ENCODE data around the gene XYLB.

The XYLB gene

GRCh38 chr3:38364721-38365400, 18.3 kb downstream of the XYLB start:
- no peak for DNase-seq

- DNase-seq = no peak
These were observed 19.0 kb downstream of the XYLB start for GRCh38 chr3:38365469-38366062.

- DNase-seq = no peak
These were observed 19.5 kb downstream of the XYLB start for GRCh38 chr3:38366082-38366481.

- DNase-seq = no peak
These were observed 21.2 kb downstream of the XYLB start for GRCh38 chr3:38367779-38368178.

- DNase-seq = no peak
These were observed 21.7 kb downstream of the XYLB start for GRCh38 chr3:38368238-38368637.

GRCh38 chr3:38369186-38369585, 22.6 kb downstream of the XYLB start:
- DNase-seq = no peak

- no peak for DNase-seq
These were observed 23.6 kb downstream of the XYLB start for GRCh38 chr3:38370149-38370548.

- no peak for DNase-seq
These were observed 24.3 kb downstream of the XYLB start for GRCh38 chr3:38370861-38371260.

GRCh38 chr3:38371541-38372213, 25.1 kb downstream of the XYLB start:
- no peak for DNase-seq

GRCh38 chr3:38372214-38372601, 25.6 kb downstream of the XYLB start:
- DNase-seq = no peak

- no peak for DNase-seq
These were observed 27.6 kb downstream of the XYLB start for GRCh38 chr3:38374221-38374620.

- no peak for DNase-seq
These were observed 28.5 kb downstream of the XYLB start for GRCh38 chr3:38375072-38375471.

GRCh38 chr3:38375488-38376097, 29.0 kb downstream of the XYLB start:
- DNase-seq = no peak

GRCh38 chr3:38376098-38376816, 29.7 kb downstream of the XYLB start:
- DNase-seq = no peak

- DNase-seq = no peak
These were observed 32.7 kb downstream of the XYLB start for GRCh38 chr3:38379201-38379770.

GRCh38 chr3:38382506-38383080, 36.0 kb downstream of the XYLB start:
- DNase-seq = no peak

GRCh38 chr3:38383156-38383875, 36.7 kb downstream of the XYLB start:
- DNase-seq = no peak

GRCh38 chr3:38386992-38387750, 40.6 kb downstream of the XYLB start:
- no peak for DNase-seq

GRCh38 chr3:38387862-38388261, 41.3 kb downstream of the XYLB start:
- no peak for DNase-seq

GRCh38 chr3:38392604-38393163, 46.1 kb downstream of the XYLB start:
- DNase-seq = no peak
